Mesodermal cell (in vitro differentiated cells): ENCODE results near the gene TFG.

Experiments
- H3K27ac ChIP-seq: 2 replicates; pipeline ENCODE4 v1.7.0; 2013; ENCODE audit warnings: mild to moderate bottlenecking, low read depth, low read length, moderate library complexity; ENCODE audit not compliant: severe bottlenecking
- H3K36me3 ChIP-seq: 2 replicates; pipeline ENCODE4 v1.7.1; 2013; ENCODE audit warnings: mild to moderate bottlenecking, low read length, moderate library complexity; ENCODE audit not compliant: control insufficient read depth, insufficient read depth
- H3K4me1 ChIP-seq: one replicate; pipeline ENCODE4 v1.7.1; 2013; ENCODE audit warnings: mild to moderate bottlenecking, low read length; ENCODE audit not compliant: insufficient read depth, control insufficient read depth, poor library complexity, severe bottlenecking
- H3K4me3 ChIP-seq: 2 replicates; pipeline ENCODE4 v1.7.0; 2013; ENCODE audit warnings: low read length, control low read depth, mild to moderate bottlenecking; ENCODE audit not compliant: insufficient read depth, poor library complexity, severe bottlenecking; ENCODE audit errors: extremely low read depth
- H3K9me3 ChIP-seq: 2 replicates; pipeline ENCODE4 v1.7.1; 2013; ENCODE audit warnings: mild to moderate bottlenecking, low read length, moderate library complexity; ENCODE audit not compliant: control insufficient read depth
- WGBS, 2 experiments: methylation state at CpG; one replicate each; pipeline ENCODE4 v1.1.5; 2013; ENCODE audit warnings: missing lambda C conversion rate in 2 of 2; ENCODE audit not compliant: insufficient coverage in 2 of 2; 5-methylcytosine and 5-hydroxymethylcytosine counted together

Gene TFG

DNA sequence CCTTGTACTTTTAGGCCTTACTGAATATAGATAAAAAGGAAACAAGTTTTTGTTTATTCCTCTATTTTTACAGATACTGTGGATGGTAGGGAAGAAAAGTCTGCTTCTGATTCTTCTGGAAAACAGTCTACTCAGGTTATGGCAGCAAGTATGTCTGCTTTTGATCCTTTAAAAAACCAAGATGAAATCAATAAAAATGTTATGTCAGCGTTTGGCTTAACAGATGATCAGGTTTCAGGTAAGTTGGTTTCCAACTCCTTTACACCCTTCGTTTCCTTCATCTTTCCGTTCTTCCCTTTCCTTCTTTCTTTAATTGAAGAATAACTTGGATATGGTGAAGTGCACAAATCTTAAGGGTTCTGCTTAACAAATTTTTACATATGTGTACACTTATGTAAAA lies 23.1 kb downstream of the TFG start:
- Histone ChIP-seq H3K4me3 (no peak overlapping the region), H3K36me3 (peaks cover 53% of the 10 kb centered on the region), H3K4me1 (no peaks in the 10 kb centered on the region), H3K27ac (no peak overlapping the region), H3K9me3 (no peaks in the 10 kb centered on the region)
- WGBS, 2 experiments: 83% methylated on average over 1 of the region's 3 CpGs; no CpG with 5 or more reads in 1 of the 2 experiments

- H3K4me1 ChIP-seq: no peaks in the 10 kb centered on the region
- H3K27ac ChIP-seq: no peak overlapping the region
- peaks cover 74% of the 10 kb centered on the region for H3K36me3 ChIP-seq
- H3K9me3 ChIP-seq: no peaks in the 10 kb centered on the region
- H3K4me3 ChIP-seq: no peak overlapping the region
- WGBS, 2 experiments: no CpG with 5 or more reads among the region's 2 CpGs
Measured at GRCh38 chr3:100737334-100737733, 28.0 kb downstream of the TFG start.

DNA sequence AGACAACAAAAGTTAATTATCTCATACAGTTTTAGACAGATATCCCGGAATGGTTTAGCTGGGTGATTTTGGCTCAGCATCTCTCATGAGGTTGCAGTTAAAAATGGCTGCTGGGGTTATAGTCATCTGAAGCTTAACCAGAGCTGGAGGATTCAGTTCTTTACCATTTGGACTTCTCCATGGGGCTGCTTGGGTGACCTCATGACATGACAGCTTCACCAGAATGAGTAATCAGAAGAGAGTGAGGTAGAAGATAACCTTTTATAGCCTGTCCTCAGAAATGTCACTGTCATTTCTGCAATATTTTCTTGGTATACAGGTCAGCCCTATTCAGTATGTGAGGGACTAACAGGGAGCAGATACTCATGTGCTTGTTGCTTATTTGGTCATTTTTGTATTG lies 30.9 kb downstream of the TFG start:
- WGBS, 2 experiments: 83% methylated on average over 1 of the region's 1 CpG; no CpG with 5 or more reads in 1 of the 2 experiments
- H3K27ac ChIP-seq: no peak overlapping the region
- H3K4me1 ChIP-seq: no peaks in the 10 kb centered on the region
- H3K36me3 ChIP-seq: peaks cover 70% of the 10 kb centered on the region
- H3K9me3 ChIP-seq: no peaks in the 10 kb centered on the region
- H3K4me3 ChIP-seq: no peak overlapping the region

DNA sequence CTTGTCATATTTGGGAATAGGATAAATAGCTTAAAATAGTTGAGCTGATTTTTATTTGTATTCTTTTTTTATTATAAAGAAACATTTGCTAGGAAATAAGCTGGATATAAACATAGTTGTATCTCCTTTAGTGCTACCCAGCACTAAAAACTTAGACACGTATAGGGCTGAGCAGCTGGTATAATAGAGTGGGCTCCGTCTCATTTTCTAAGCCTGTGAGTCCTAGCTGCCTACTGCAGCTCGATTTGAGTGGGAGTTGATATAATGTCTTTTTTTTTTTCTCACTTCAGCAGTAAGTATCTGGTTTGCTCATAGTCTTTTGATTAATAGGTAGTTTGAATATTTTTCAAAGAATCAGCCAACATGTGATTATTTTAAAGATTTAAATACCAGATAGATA lies 34.2 kb downstream of the TFG start:
- no peak overlapping the region for H3K27ac ChIP-seq
- no peaks in the 10 kb centered on the region for H3K4me1 ChIP-seq
- WGBS, 2 experiments: no CpG with 5 or more reads among the region's 3 CpGs
- peaks cover 70% of the 10 kb centered on the region for H3K36me3 ChIP-seq
- H3K9me3 ChIP-seq: no peaks in the 10 kb centered on the region
- H3K4me3 ChIP-seq: no peak overlapping the region

DNA sequence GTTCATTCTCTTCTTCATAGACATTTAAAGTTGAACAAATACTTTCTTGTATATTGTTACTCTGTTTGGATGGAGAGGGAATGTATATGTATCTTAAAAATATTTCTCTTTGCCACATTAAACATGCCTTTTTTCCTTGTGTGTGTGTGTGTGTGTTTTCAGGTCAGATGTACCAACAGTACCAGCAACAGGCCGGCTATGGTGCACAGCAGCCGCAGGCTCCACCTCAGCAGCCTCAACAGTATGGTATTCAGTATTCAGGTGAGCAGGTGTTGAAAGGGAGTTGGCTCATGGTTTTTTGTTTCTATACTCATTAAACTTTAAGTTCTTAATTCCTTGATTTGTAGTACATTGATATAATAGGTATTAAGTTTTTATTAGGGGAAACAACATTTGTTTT lies 35.4 kb downstream of the TFG start:
- no peak overlapping the region for H3K27ac ChIP-seq
- H3K4me1 ChIP-seq: no peaks in the 10 kb centered on the region
- H3K36me3 ChIP-seq: peaks cover 69% of the 10 kb centered on the region
- no peaks in the 10 kb centered on the region for H3K9me3 ChIP-seq
- no CpG with 5 or more reads among the region's 2 CpGs for WGBS, 2 experiments
- H3K4me3 ChIP-seq: no peak overlapping the region

DNA sequence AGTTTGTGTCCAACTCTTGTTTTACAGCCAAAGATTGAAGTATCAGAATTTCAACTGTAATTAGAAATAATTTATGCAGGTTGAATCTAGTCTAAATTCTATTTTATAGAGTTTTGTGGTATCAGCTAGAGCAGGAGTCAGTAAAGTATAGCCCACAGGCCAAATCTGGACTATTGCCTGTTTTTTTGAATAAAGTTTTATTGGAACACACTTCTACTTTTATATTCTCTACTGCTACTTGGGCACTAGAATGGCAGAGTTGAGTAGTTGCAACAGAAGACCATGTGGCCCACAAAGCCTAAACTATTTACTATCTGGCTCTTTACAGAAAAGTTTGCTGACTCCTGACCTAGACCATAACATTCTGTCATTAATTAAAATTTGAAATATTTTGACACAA lies 36.3 kb downstream of the TFG start:
- Histone ChIP-seq H3K4me1 (no peaks in the 10 kb centered on the region), H3K27ac (no peak overlapping the region), H3K36me3 (peaks cover 64% of the 10 kb centered on the region), H3K4me3 (no peak overlapping the region), H3K9me3 (no peaks in the 10 kb centered on the region)

GRCh38 chr3:100746092-100746491 lies 36.8 kb downstream of the TFG start:
- H3K9me3 ChIP-seq: no peaks in the 10 kb centered on the region
- no peak overlapping the region for H3K4me3 ChIP-seq
- H3K27ac ChIP-seq: no peak overlapping the region
- WGBS, 2 experiments: 89 to 94% methylated on average over 2 to 3 of the region's 3 CpGs
- peaks cover 62% of the 10 kb centered on the region for H3K36me3 ChIP-seq
- no peaks in the 10 kb centered on the region for H3K4me1 ChIP-seq

- H3K36me3 ChIP-seq: peaks cover 56% of the 10 kb centered on the region
- no peak overlapping the region for H3K27ac ChIP-seq
- H3K4me1 ChIP-seq: no peaks in the 10 kb centered on the region
- 97 to 100% methylated on average over 2 to 3 of the region's 6 CpGs for WGBS, 2 experiments
- H3K9me3 ChIP-seq: no peaks in the 10 kb centered on the region
- no peak overlapping the region for H3K4me3 ChIP-seq
Measured at GRCh38 chr3:100748220-100748619, 38.9 kb downstream of the TFG start.

DNA sequence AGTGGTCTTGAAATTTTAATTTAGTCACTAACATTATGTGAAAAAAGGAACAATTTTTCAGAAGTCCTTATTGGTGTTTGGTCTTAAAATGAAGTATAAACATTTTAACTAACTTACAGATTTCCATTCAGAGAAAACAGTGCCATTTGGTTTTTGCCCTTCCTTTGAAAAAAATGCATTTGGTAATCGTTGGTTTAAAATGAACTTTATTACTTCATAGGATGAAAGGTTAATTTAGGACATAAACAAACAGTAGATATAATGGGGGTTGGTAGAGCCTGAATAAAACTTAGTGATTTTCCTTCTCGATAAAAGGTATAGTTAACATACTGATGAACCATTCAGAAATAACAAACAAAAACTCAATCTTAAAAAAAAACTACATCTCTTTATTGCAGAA lies 39.7 kb downstream of the TFG start:
- Histone ChIP-seq H3K4me1 (no peaks in the 10 kb centered on the region), H3K27ac (no peak overlapping the region), H3K36me3 (peaks cover 56% of the 10 kb centered on the region), H3K4me3 (no peak overlapping the region), H3K9me3 (no peaks in the 10 kb centered on the region)
- WGBS, 2 experiments: no CpG with 5 or more reads among the region's 2 CpGs

- Histone ChIP-seq H3K36me3 (peaks cover 30% of the 10 kb centered on the region), H3K27ac (no peak overlapping the region), H3K4me1 (no peaks in the 10 kb centered on the region), H3K4me3 (no peak overlapping the region), H3K9me3 (no peaks in the 10 kb centered on the region)
- 100% methylated on average over 1 of the region's 2 CpGs; no CpG with 5 or more reads in 1 of the 2 experiments for WGBS, 2 experiments
Measured at GRCh38 chr3:100753846-100754245, 44.6 kb downstream of the TFG start.

GRCh38 chr3:100754563-100755334 lies 45.5 kb downstream of the TFG start:
- Histone ChIP-seq H3K4me1 (no peaks in the 10 kb centered on the region), H3K27ac (no peak overlapping the region), H3K9me3 (no peaks in the 10 kb centered on the region), H3K36me3 (peaks cover 26% of the 10 kb centered on the region), H3K4me3 (no peak overlapping the region)
- 90% methylated on average over 2 of the region's 3 CpGs; no CpG with 5 or more reads in 1 of the 2 experiments for WGBS, 2 experiments
